ENCODE results near the gene DDX24. TPM values are rescaled to one million over a fixed set of nuclear protein-coding genes. Genes with fewer than 3 reads are reported as not detected.

Gene DDX24
- total RNA-seq, 1 donor from 2014 or later = 163 TPM

DNA sequence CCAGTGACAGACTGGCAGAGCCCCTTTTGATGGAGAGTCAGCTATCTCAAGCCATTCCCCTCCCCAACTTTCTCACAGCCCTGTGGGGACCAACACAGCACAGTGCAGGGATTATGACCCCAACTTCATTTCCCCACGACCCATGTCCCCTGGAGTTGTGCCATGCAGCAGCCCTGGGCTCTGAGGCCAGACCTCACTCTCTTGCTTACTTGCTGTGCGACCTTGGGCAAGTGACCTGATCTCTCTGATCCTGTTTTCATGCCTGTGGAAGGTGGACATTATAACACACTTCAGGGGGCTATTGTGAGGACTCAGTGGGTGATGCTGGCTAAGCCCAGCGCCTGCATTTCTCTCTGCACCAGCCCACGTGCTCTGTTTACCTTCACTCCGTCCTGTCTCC is 40.8 kb downstream of the DDX24 start:
- intact Hi-C loops (cut with DNase I) = no loop called here
- DNase-seq (no peak), ATAC-seq (no peak)
- H3K36me3 ChIP-seq = peaks cover 7% of the 10 kb centered on the region
- no peak for TF ChIP-seq CTCF (IDR thresholded peaks at IDR 0.05)
- H3K9me3 ChIP-seq = no peaks in the 10 kb centered on the region
- H3K27me3 ChIP-seq (ENCODE audit: low read depth) = no peaks in the 10 kb centered on the region
- H3K4me1 ChIP-seq = peaks cover 15% of the 10 kb centered on the region
- H3K4me3 ChIP-seq = no peak overlapping the region
- no peak overlapping the region for H3K27ac ChIP-seq

GRCh38 chr14:94038921-94039629 is 41.9 kb downstream of the DDX24 start:
- no peaks in the 10 kb centered on the region for H3K9me3 ChIP-seq
- ATAC-seq (no peak), DNase-seq (no peak)
- intact Hi-C loops (cut with DNase I) = no loop called here
- no peak for TF ChIP-seq CTCF (IDR thresholded peaks at IDR 0.05)
- peaks cover 15% of the 10 kb centered on the region for H3K4me1 ChIP-seq
- H3K27ac ChIP-seq = no peak overlapping the region
- no peaks in the 10 kb centered on the region for H3K36me3 ChIP-seq
- no peaks in the 10 kb centered on the region for H3K27me3 ChIP-seq (ENCODE audit: low read depth)
- no peak overlapping the region for H3K4me3 ChIP-seq

DNA sequence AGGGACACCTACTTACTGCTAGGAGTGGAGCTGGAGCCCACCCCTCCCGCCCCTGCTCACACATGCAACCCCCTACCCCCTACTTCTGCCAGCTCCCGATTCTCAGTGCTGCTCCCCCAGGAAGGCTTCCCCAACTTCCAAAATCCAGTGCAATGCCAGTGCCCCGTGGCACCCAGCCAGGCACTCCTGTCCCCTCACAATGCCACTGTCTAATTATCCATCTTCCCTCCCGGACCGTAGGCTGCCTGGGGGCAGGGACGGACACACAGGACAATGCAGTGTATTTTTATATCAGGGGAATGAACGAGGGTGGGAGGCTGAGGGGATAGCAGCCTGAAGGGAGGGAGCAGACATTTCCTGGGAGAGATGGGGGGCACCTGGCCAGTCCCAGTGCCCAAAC is 42.5 kb downstream of the DDX24 start:
- Histone ChIP-seq H3K36me3 (no peaks in the 10 kb centered on the region), H3K9me3 (no peaks in the 10 kb centered on the region), H3K27me3 (ENCODE audit: low read depth) (no peaks in the 10 kb centered on the region), H3K4me3 (no peak overlapping the region), H3K27ac (no peak overlapping the region), H3K4me1 (peaks cover 15% of the 10 kb centered on the region)
- intact Hi-C loops (cut with DNase I) = no loop called here
- TF ChIP-seq CTCF (IDR thresholded peaks at IDR 0.05) = no peak
- ATAC-seq = no peak
- no peak for DNase-seq

DNA sequence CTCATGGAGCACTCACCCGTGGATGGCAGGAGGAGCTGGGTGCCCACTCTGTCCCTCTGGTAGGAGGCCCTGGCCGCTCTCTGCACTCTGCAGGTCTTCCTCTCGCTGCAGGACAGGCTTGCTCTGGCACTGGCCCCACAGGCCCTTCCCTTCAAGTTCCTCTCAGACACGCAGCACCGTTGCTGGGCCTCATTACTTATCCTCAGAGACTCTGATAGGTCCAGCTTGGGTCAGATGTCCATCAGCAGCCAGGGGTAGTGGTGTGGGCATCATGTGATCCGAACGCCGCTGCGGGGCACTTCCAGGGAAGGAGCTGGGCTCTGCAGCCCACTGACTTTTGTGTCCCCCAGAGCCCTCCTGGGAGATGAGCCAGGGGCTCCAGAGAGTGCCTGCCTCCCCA is 43.0 kb downstream of the DDX24 start:
- peaks cover 15% of the 10 kb centered on the region for H3K4me1 ChIP-seq
- H3K36me3 ChIP-seq = no peaks in the 10 kb centered on the region
- no peak for TF ChIP-seq CTCF (IDR thresholded peaks at IDR 0.05)
- H3K27me3 ChIP-seq (ENCODE audit: low read depth) = no peaks in the 10 kb centered on the region
- DNase-seq (no peak), ATAC-seq (no peak)
- intact Hi-C loops (cut with DNase I) = no loop called here
- H3K27ac ChIP-seq = no peak overlapping the region
- H3K4me3 ChIP-seq = no peak overlapping the region
- no peaks in the 10 kb centered on the region for H3K9me3 ChIP-seq

DNA sequence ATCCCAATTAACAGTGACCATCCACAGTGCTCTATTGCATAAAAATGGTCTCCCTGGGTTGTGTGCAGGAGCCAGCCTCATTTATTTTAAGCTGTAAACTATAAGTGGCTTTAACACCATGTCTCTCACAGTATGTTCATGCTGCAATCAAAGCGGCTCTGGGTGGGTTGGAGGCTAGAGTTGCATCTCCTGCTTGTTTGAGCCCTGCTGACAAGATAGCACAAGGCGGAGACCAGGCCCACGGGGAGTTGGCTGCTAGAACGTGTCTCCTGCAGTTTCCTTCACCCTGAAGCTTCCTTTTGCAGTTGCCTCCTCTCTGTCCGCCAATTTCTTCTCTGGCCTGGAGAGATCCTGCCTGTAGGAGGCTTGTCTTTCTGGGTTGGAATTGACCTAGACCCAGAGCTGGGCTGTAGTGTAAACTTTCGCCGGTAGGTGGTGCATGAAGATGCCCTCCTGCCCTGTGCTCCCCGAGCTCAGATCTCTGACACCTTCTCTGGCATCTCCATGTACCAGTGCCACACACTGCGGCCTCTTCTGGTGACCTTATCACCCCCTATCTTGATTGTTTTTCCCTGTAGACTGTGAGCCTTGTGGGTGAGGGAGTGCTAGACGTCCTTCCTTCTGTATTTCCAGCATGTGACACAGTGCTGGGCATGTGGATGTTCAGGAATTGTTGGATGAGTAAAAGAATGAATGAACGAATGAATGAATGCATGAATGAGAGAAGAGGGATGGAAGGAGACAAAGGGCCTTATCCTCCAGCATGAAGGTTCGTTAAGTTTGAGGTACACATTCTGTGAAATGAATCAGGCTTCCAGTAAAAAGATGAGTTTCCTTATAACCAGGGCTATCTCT is 44.5 kb downstream of the DDX24 start:
- Histone ChIP-seq H3K36me3 (no peaks in the 10 kb centered on the region), H3K4me1 (peaks cover 2% of the 10 kb centered on the region), H3K4me3 (no peak overlapping the region), H3K27me3 (ENCODE audit: low read depth) (no peaks in the 10 kb centered on the region), H3K9me3 (no peaks in the 10 kb centered on the region), H3K27ac (no peak overlapping the region)
- intact Hi-C loops (cut with DNase I) = no loop called here
- ATAC-seq = peak; percentile 86
- peak; percentile 71 for DNase-seq
- TF ChIP-seq CTCF (IDR thresholded peaks at IDR 0.05) = peak; percentile 87
